Measurements from ENCODE around the gene VMP1. TPM values are rescaled to one million over a fixed set of nuclear protein-coding genes. Genes with fewer than 3 reads are reported as not detected.
"Not testable (repeated sequence)": the region's sequence is repeated elsewhere in the genome, so short reads cannot be mapped to it uniquely, and the experiment has no call there.

Gene VMP1
- total RNA-seq, 1 experiment from 2014 or later: 277 TPM

DNA sequence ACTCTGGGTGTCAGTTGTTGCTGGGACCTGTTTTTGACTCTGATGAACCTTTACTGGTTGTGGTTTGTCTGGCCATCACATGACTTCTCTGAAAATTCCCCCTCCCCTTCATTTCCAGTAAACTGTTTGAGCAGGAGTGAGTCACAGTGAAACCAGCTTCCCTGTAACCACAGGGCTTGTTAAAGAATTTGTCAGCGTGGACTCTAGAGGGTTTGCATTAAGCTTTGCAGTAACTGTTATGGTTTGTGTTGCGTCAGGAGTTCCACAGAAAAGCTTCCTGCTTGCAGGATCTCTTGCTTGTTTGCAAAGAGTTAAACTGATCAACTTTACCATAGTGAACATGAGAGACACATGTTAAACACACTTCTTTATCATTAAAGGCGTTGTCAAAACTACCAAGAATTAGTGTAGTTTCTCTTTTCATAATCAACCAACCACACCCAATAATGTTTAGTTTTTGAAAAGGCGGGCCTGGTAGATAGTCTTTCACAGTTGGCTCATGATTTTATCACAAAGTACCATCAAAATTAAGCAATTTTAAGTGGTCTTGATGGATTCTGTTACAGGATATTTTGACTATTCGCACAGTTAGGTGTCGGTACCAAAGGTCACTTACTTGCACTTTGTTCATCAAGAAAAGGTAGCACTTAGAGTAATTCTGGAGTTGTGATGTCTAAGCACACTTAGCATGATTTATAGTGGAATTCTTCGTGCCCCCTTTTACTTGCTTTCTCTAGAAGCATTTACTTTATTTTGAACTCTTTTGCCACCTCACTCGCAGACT, 79.3 kb downstream of the VMP1 start:
- ChIA-PET CTCF (interaction anchor here (0.6 to 1.1 kb wide), 4 partner anchors 17 to 45 kb away, joined by 3 to 12 read pairs (median 4); no protein-coding TSS in a partner anchor), POLR2A (ENCODE audit: unreplicated experiment) (interaction anchor here (0.6 to 2.7 kb wide), 10 partner anchors 32 to 631 kb away, joined by 3 to 113 read pairs (median 8); partner anchors contain the start of gene PRR11)
- peak; percentile 100 for DNase-seq
- no peaks in the 10 kb centered on the region for H3K9me2 ChIP-seq (replicated peaks; ENCODE audit: low read length)
- H3K27ac ChIP-seq (ENCODE audit: low read length): peak overlapping the region; percentile 88
- H3K36me3 ChIP-seq (ENCODE audit: low read depth, low read length): no peaks in the 10 kb centered on the region
- 0 out of 2 replicates have a peak overlapping the region, but pooled peaks have one; percentile 0 for H2AFZ ChIP-seq (ENCODE audit: low read length)
- H3K27me3 ChIP-seq (ENCODE audit: low read length): no peaks in the 10 kb centered on the region
- H3K79me2 ChIP-seq (ENCODE audit: low read length): peaks cover 41% of the 10 kb centered on the region
- peaks cover 32% of the 10 kb centered on the region for H3F3A ChIP-seq (ENCODE audit: low read length, unreplicated experiment)
- no peaks in the 10 kb centered on the region for H4K20me1 ChIP-seq (ENCODE audit: low read length)
- TSS peak; percentile 32 for BruUV-seq (replicated peaks)
- H3K9me3 ChIP-seq (ENCODE audit: low read length): no peaks in the 10 kb centered on the region
- no peak for TF ChIP-seq EZH2phosphoT487 (IDR thresholded peaks at IDR 0.05; ENCODE audit: borderline replicate concordance, low read length)
- no peak for TF ChIP-seq EZH2 (IDR thresholded peaks at IDR 0.05; ENCODE audit: low read length, unreplicated experiment)
- TF ChIP-seq, protein P1, sequence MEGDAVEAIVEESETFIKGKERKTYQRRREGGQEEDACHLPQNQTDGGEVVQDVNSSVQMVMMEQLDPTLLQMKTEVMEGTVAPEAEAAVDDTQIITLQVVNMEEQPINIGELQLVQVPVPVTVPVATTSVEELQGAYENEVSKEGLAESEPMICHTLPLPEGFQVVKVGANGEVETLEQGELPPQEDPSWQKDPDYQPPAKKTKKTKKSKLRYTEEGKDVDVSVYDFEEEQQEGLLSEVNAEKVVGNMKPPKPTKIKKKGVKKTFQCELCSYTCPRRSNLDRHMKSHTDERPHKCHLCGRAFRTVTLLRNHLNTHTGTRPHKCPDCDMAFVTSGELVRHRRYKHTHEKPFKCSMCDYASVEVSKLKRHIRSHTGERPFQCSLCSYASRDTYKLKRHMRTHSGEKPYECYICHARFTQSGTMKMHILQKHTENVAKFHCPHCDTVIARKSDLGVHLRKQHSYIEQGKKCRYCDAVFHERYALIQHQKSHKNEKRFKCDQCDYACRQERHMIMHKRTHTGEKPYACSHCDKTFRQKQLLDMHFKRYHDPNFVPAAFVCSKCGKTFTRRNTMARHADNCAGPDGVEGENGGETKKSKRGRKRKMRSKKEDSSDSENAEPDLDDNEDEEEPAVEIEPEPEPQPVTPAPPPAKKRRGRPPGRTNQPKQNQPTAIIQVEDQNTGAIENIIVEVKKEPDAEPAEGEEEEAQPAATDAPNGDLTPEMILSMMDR (conservative IDR thresholded peaks at IDR 0.05; ENCODE audit: low read depth, low read length): no peak
- H3K4me2 ChIP-seq (ENCODE audit: low read length): peak overlapping the region; percentile 68
- intact Hi-C loops (cut with micrococcal nuclease): loop anchor here (1.0 kb wide), 3 partner anchors 32 to 67 kb away; no protein-coding TSS in a partner anchor
- ATAC-seq: peak; percentile 83
- peak overlapping the region; percentile 70 for H3K9ac ChIP-seq (ENCODE audit: low read length)
- H3K4me1 ChIP-seq (ENCODE audit: insufficient read depth, low read length): peaks cover 62% of the 10 kb centered on the region
- H3K4me3 ChIP-seq (ENCODE audit: low read length): peak overlapping the region; percentile 42

GRCh38 chr17:59789849-59790248, 82.4 kb downstream of the VMP1 start:
- H3K4me2 ChIP-seq (ENCODE audit: low read length); H3K36me3 ChIP-seq (ENCODE audit: low read depth, low read length); H3K4me3 ChIP-seq (ENCODE audit: low read length); DNase-seq; H3K9me2 ChIP-seq (replicated peaks; ENCODE audit: low read length); H3K9ac ChIP-seq (ENCODE audit: low read length); H3K9me3 ChIP-seq (ENCODE audit: low read length); H2AFZ ChIP-seq (ENCODE audit: low read length); H3K27ac ChIP-seq (ENCODE audit: low read length); CTCF ChIA-PET; BruUV-seq (replicated peaks); ATAC-seq; POLR2A ChIA-PET (ENCODE audit: unreplicated experiment); H4K20me1 ChIP-seq (ENCODE audit: low read length); H3K27me3 ChIP-seq (ENCODE audit: low read length); intact Hi-C loops (cut with micrococcal nuclease): not testable (repeated sequence)
- Histone ChIP-seq H3K4me1 (ENCODE audit: insufficient read depth, low read length) (peaks cover 34% of the 10 kb centered on the region), H3F3A (ENCODE audit: low read length, unreplicated experiment) (peaks cover 12% of the 10 kb centered on the region), H3K79me2 (ENCODE audit: low read length) (peaks cover 26% of the 10 kb centered on the region)

DNA sequence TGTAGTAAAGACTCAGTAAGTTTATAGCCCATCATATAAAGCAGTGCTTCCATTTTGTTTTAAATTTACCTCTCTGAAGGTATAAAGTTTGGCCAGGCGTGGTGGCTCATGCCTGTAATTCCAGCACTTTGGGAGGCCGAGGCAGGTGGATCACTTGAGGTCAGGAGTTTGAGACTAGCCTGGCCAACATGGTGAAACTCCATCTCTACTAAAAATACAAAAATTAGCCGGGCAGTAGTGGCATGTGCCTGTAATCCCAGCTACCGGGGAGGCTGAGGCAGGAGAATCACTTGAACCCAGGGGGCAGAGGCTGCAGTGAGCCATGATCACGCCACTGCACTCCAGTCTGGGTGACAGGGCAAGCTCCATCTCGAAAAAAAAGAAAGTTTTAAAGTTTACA, 83.0 kb downstream of the VMP1 start:
- peaks cover 20% of the 10 kb centered on the region for H3K79me2 ChIP-seq (ENCODE audit: low read length)
- H2AFZ ChIP-seq (ENCODE audit: low read length); H3K9me3 ChIP-seq (ENCODE audit: low read length); H3K27me3 ChIP-seq (ENCODE audit: low read length); POLR2A ChIA-PET (ENCODE audit: unreplicated experiment); H3K27ac ChIP-seq (ENCODE audit: low read length); H3K4me3 ChIP-seq (ENCODE audit: low read length); H3K9me2 ChIP-seq (replicated peaks; ENCODE audit: low read length); H4K20me1 ChIP-seq (ENCODE audit: low read length); H3K36me3 ChIP-seq (ENCODE audit: low read depth, low read length); intact Hi-C loops (cut with micrococcal nuclease); H3K4me2 ChIP-seq (ENCODE audit: low read length); BruUV-seq (replicated peaks); DNase-seq; H3K9ac ChIP-seq (ENCODE audit: low read length); ATAC-seq: not testable (repeated sequence)
- CTCF ChIA-PET: interaction anchor here (0.7 kb wide), 1 partner anchor 53 kb away, joined by 4 read pairs; no protein-coding TSS in a partner anchor
- H3F3A ChIP-seq (ENCODE audit: low read length, unreplicated experiment): peaks cover 12% of the 10 kb centered on the region
- peaks cover 28% of the 10 kb centered on the region for H3K4me1 ChIP-seq (ENCODE audit: insufficient read depth, low read length)
